Measurements from ENCODE around the gene KIF26B.
"Not testable (repeated sequence)": the region's sequence is repeated elsewhere in the genome, so short reads cannot be mapped to it uniquely, and the experiment has no call there.

The KIF26B gene

DNA sequence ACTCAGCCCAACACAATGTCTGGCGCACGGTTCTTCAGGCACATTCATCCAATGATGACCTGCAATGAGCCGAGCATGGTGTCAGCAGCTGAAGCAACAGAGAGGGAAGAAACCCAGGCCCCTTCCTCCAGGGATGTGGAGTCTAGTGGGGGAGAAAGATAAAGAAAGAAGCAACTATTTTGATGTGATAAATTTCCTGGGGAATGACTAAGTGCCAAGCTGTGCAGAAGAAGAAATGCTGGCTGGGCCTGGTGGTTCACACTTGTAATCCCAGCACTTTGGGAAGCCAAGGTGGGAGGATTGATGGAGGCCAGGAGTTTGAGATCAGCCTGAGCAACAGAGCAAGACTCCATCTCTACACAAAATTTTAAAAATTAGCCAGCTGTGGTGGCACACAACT is 561.8 kb downstream of the KIF26B start:
- no peak for DNase-seq

GRCh38 chr1:245717611-245718010 is 562.8 kb downstream of the KIF26B start:
- DNase-seq = no peak

DNA sequence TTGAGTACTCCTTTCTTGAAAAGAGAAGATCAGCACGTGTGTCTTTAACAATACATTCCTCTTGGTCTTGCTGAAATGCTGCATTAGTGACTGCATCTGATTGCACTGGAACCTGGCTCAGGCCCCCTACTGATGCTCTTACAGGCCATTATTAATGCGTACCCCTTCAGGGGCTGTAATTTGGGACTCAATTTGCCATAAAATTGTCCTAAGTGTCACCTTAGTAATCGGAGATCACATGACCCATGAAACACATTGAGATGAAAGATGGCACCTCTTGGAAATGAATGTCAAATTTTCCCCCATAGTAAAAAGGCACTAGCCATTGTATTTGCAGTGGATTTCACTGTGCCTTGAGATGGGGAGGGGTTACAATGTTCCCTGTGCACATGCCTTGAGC is 563.3 kb downstream of the KIF26B start:
- DNase-seq = no peak

- no peak for DNase-seq
These were observed 564.2 kb downstream of the KIF26B start for GRCh38 chr1:245718951-245719350.

DNA sequence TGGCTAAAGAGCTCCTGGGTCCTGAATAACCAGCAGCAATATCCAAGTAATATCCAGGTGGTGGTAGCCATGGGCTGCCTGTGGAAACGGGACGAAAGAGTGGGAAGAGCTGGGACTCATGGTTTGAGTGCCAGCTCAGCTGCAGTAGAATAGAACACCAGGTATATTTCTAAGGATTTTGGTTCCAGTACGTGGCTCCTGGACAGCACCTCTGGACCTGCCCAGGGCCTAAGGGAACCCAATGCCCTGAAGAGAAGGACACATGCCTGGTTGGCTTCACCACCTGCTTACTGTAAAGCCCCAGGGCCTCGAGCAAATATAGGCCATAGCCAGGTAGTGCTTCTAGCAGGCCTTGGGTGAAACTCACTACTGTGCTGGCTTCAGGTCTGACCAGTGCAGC is 566.7 kb downstream of the KIF26B start:
- no peak for DNase-seq

GRCh38 chr1:245728035-245728434 is 573.2 kb downstream of the KIF26B start:
- DNase-seq = not testable (repeated sequence)

DNA sequence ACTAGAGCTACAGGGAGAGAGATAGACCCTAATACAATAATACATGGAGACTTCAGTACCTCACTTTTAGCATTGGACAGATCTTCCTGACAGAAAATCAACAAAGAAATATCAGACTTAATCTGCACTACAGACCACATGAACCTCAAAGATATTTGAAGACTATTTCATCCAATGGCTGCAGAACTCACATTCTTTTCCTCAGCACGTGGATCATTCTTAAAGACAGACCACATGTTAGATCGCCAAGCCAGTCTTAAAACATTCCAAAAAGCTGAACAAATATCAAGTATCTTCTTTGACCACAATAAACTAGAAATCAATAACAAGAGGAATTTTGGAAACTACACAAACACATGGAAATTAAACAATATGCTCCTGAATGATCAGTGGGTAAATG is 576.0 kb downstream of the KIF26B start:
- DNase-seq = no peak

DNA sequence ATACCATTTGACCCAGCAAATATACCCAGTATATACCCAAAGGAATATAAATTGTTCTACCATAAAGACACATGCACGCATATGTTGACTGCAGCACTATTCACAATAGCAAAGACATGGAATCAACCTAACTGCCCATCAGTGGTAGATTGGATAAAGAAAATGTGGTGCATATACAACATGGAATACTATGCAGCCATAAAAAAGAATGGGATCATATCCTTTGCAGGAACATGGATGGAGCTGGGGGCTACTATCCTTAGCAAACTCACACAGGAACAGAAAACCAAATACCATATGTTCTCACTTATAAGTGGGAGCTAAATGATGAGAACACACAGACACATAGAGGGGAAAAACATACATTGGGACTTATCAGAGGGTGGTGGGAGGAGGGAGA is 585.6 kb downstream of the KIF26B start:
- not testable (repeated sequence) for DNase-seq

DNA sequence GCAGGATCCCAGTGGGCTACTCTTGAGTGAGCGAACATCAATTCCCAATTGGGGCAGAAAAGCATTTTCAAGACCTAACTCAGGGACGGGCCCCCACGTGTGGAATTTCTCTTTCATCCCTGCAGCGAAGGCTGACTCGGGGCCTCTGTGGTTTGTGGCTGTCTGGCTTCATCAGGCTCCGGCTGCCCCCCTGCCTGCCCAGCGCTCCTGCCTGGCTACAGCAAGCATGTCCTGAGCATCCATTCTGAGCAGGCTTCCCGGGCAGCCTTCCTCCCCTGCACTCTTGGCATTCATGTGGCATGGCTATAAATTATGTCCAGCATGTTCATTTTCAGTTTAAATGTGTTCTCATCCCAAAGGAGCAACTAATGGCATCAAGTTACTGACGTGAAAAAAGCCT is 588.1 kb downstream of the KIF26B start:
- DNase-seq = no peak

DNA sequence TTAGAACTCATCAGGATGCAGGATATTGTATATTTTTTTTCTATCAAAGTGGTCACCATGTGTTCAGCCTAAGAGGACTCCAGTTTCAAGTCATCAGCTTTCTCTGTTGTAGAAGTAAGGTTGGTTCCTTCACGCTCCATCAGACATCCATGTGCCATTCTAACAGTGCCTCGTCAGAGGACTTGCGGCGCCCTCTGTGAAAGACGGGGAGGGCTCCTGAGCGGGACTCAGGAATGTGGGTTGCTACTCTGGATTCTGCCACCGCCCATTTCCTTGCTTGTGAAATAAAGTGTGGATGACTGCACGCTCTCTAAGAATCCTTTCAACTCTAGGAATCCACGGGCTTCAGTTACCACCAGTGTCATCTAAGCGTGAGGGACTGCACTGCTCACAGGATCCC is 593.5 kb downstream of the KIF26B start:
- no peak for DNase-seq

GRCh38 chr1:245748646-245749045 is 593.9 kb downstream of the KIF26B start:
- no peak for DNase-seq

DNA sequence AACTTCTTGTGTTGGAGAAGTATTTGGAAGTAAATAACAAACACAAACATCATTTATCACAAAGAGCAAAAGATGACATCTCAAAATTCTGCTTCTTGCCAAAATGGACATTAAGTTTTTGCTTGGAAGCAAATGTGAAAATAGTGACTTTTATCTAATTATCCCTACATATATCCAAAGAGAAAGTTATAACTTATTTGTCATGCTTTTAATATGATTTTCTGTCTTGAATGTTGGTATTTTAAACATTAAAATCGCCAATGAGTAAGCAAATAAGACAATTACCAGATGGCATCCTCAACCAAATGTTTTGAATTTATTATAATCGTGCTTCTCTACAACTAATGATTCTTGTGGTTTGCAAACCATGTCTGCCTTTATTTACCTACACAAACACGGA is 594.3 kb downstream of the KIF26B start:
- no peak for DNase-seq

DNA sequence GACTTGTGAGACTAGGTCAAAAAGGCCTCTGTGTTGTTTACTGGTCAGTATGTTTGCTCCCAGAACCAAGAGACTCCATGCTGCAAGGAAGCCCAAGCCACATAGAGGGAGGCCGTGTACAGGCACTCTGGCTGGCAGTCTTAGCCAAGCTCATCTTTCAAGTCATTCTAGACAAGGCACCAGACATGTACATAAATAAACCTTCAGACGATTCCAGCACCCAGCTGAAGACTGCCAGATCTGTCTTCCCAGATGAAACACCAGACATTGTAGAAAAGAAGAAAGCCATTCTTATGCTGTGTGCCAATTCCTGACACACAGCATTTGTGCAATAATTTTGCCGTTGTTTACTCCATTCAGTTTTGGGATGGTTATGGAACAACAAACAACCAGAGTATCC is 595.5 kb downstream of the KIF26B start:
- DNase-seq = no peak

GRCh38 chr1:245751116-245751515 is 596.3 kb downstream of the KIF26B start:
- no peak for DNase-seq

- no peak for DNase-seq
These were observed 597.1 kb downstream of the KIF26B start for GRCh38 chr1:245751726-245752470.

DNA sequence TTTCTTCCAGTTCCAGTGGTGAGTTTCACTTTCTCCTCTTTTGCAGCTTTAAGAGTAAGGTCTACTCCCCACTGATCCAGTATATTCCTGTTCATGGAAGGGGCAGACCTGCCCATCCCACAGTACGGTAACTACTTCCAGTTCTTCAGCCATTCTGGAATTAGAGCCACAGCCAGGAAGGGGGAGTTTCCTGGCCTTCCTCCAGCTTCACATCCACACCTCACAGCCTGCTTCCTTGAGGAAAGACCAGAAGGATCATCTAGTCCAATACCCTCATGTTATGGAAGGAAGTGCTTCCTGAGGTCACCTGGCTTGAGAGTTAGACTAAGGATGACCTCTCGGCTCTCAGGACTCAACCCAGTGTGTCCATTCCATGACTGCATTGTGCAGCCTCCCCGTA is 597.8 kb downstream of the KIF26B start:
- DNase-seq = no peak

DNA sequence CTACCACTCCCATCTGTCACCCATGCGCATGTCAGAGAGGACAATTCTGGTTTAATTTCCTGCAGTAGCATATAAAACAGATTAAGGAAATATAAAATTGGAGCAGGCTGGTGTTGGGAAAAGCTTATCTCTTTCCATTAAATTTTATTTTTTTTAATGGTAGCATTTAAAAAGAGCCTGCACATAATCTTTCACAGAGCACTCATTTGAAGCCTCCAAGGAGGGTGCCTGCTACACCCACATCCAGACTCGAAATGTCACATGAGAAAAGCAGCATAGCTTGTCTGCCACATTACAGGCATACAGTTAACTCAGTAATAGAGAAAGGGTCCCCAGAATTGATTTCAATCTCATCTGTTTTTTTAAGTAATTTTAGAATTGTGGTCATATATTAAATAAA is 599.0 kb downstream of the KIF26B start:
- DNase-seq = no peak

- no peak for DNase-seq
These were observed 599.7 kb downstream of the KIF26B start for GRCh38 chr1:245754463-245754961.

Data from activated CD8-positive, alpha-beta memory T cell treated with anti-CD3 and anti-CD28 coated beads, Interleukin-2, amount 50 U/mL, for 4 hours (primary cell).